ENCODE results near the gene MYH7.

MYH7 gene

GRCh38 chr14:23365732-23366425 lies 69.6 kb downstream of the MYH7 start:
- DNase-seq = no peak

- no peak for DNase-seq
Measured at GRCh38 chr14:23365036-23365731, 70.3 kb downstream of the MYH7 start, which contains the start of gene EFS. TSS of gene EFS (minus strand) at chr14:23365172. CDS start at chr14:23365025, 147 bp downstream.

GRCh38 chr14:23364164-23365035 lies 71.1 kb downstream of the MYH7 start:
- DNase-seq = no peak

Data from SIG-M5 (cell line).